MM.1S (cell line): Measurements from ENCODE around the gene RLN2.
"Not testable (repeated sequence)": the region's sequence is repeated elsewhere in the genome, so short reads cannot be mapped to it uniquely, and the experiment has no call there.

ENCODE experiments used
- CTCF ChIP-seq: fragments of 300-600 bp; sonication (generic); IDR thresholded peaks from 2 replicates; pipeline ENCODE4 v1.5.1; 2016; ENCODE audit warnings: antibody characterized with exemption, low read length, mixed read lengths
- EZH2 ChIP-seq: fragments of 300-600 bp; sonication (generic); optimal IDR thresholded peaks from 2 replicates; pipeline ENCODE3; 2017; ENCODE audit warnings: low read depth, mild to moderate bottlenecking, antibody characterized with exemption, low read length, mixed read lengths

GRCh38 chr9:5303840-5304795 lies at the start of gene RLN2:
- TF ChIP-seq CTCF, EZH2: not testable (repeated sequence)
